IMR-90 (cell line): ENCODE data around the gene CDH13.

Source experiments
- POLR2A ChIP-seq: IDR thresholded peaks from 2 replicates; pipeline ENCODE4 v1.6.1; 2012; ENCODE audit warnings: mild to moderate bottlenecking, low read depth, low read length
- SMC3 ChIP-seq: fragments of 150-350 bp; IDR thresholded peaks from 2 replicates; pipeline ENCODE4 v1.6.1; 2016; ENCODE audit warnings: low read depth, mild to moderate bottlenecking, antibody characterized with exemption, low read length, moderate library complexity
- TF ChIP-seq, protein P1 (sequence below): conservative IDR thresholded peaks from 2 replicates; pipeline ENCODE4 v1.5.1; 2012; ENCODE audit warnings: mild to moderate bottlenecking, low read depth, low read length, improper control_type of control experiment

DNA sequence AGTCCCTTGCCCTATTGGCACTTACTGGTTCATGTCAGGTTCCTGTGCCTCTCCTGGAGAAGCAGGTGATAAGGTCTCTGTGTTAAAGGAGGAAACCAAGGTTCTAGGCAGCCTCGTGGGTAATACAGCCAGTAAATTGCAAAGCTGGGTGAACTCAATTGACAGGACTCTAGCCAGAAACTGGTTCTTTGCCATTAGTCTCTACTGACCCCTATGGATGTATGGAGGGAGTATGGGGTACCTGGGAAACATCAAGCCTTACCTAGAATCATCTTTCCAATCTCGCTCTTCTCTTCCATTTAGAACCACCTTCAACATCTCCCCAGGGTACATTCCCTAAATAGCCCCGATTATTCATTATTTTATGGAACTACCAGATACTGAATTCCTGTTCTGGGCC lies 169.3 kb downstream of the CDH13 start:
- TF ChIP-seq, protein P1, sequence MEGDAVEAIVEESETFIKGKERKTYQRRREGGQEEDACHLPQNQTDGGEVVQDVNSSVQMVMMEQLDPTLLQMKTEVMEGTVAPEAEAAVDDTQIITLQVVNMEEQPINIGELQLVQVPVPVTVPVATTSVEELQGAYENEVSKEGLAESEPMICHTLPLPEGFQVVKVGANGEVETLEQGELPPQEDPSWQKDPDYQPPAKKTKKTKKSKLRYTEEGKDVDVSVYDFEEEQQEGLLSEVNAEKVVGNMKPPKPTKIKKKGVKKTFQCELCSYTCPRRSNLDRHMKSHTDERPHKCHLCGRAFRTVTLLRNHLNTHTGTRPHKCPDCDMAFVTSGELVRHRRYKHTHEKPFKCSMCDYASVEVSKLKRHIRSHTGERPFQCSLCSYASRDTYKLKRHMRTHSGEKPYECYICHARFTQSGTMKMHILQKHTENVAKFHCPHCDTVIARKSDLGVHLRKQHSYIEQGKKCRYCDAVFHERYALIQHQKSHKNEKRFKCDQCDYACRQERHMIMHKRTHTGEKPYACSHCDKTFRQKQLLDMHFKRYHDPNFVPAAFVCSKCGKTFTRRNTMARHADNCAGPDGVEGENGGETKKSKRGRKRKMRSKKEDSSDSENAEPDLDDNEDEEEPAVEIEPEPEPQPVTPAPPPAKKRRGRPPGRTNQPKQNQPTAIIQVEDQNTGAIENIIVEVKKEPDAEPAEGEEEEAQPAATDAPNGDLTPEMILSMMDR, result no peak
- TF ChIP-seq SMC3, result no peak
- no peak for TF ChIP-seq POLR2A
